HG03354 (cell line): ENCODE data around the gene TCF12.

ENCODE experiments used
- ATAC-seq: cut with Tn5 transposase; IDR thresholded peaks from one replicate; pipeline ENCODE4 v1.9.1; 2021; ENCODE audit warnings: mild to moderate bottlenecking; ENCODE audit not compliant: unreplicated experiment, poor library complexity, severe bottlenecking

TCF12 gene

GRCh38 chr15:57221134-57221533 lies 302.7 kb downstream of the TCF12 start:
- ATAC-seq: no peak

GRCh38 chr15:57223345-57223744 lies 304.9 kb downstream of the TCF12 start:
- ATAC-seq: no peak

- ATAC-seq: no peak
Observed at GRCh38 chr15:57223887-57224286, 305.4 kb downstream of the TCF12 start.

- ATAC-seq: no peak
Observed at GRCh38 chr15:57224664-57225063, 306.2 kb downstream of the TCF12 start.

- no peak for ATAC-seq
Observed at GRCh38 chr15:57227166-57227565, 308.7 kb downstream of the TCF12 start.

GRCh38 chr15:57227899-57228298 lies 309.5 kb downstream of the TCF12 start:
- no peak for ATAC-seq

GRCh38 chr15:57228395-57228794 lies 310.0 kb downstream of the TCF12 start:
- no peak for ATAC-seq

- no peak for ATAC-seq
Observed at GRCh38 chr15:57229051-57229450, 310.6 kb downstream of the TCF12 start.

- no peak for ATAC-seq
Observed at GRCh38 chr15:57231559-57231958, 313.1 kb downstream of the TCF12 start.

- ATAC-seq: no peak
Observed at GRCh38 chr15:57234156-57234555, 315.7 kb downstream of the TCF12 start.

- no peak for ATAC-seq
Observed at GRCh38 chr15:57235186-57235585, 316.7 kb downstream of the TCF12 start.

- ATAC-seq: no peak
Observed at GRCh38 chr15:57235873-57236272, 317.4 kb downstream of the TCF12 start.

GRCh38 chr15:57236561-57237300 lies 318.3 kb downstream of the TCF12 start:
- ATAC-seq: no peak

- no peak for ATAC-seq
Observed at GRCh38 chr15:57237301-57237642, 318.8 kb downstream of the TCF12 start.

GRCh38 chr15:57237676-57238075 lies 319.2 kb downstream of the TCF12 start:
- no peak for ATAC-seq

- no peak for ATAC-seq
Observed at GRCh38 chr15:57245130-57245529, 326.7 kb downstream of the TCF12 start.

- ATAC-seq: no peak
Observed at GRCh38 chr15:57245714-57246113, 327.3 kb downstream of the TCF12 start.

- no peak for ATAC-seq
Observed at GRCh38 chr15:57248074-57248473, 329.6 kb downstream of the TCF12 start.

GRCh38 chr15:57251308-57251707 lies 332.9 kb downstream of the TCF12 start:
- no peak for ATAC-seq

GRCh38 chr15:57251941-57252340 lies 333.5 kb downstream of the TCF12 start:
- ATAC-seq: no peak

- ATAC-seq: no peak
Observed at GRCh38 chr15:57253082-57253481, 334.6 kb downstream of the TCF12 start.

GRCh38 chr15:57253500-57253899 lies 335.1 kb downstream of the TCF12 start:
- no peak for ATAC-seq
